HUES48 (cell line): ENCODE data around the gene GNLY.

Source experiments
- H3K27ac ChIP-seq: one replicate; pipeline ENCODE4 v1.7.0; 2013; ENCODE audit warnings: low read depth, low read length, inconsistent platforms
- H3K27me3 ChIP-seq: 2 replicates; pipeline ENCODE4 v1.6.1; 2013; ENCODE audit warnings: mild to moderate bottlenecking, low read length; ENCODE audit not compliant: control insufficient read depth, insufficient read depth
- H3K36me3 ChIP-seq: 2 replicates; pipeline ENCODE4 v1.6.1; 2013; ENCODE audit warnings: low read length; ENCODE audit not compliant: control insufficient read depth, insufficient read depth
- H3K4me1 ChIP-seq: 2 replicates; pipeline ENCODE4 v1.6.1; 2013; ENCODE audit warnings: mild to moderate bottlenecking, low read length; ENCODE audit not compliant: control insufficient read depth, insufficient read depth
- H3K4me3 ChIP-seq: 2 replicates; pipeline ENCODE4 v1.5.1; 2013; ENCODE audit warnings: mild to moderate bottlenecking, low read depth, low read length
- H3K9ac ChIP-seq: 2 replicates; pipeline ENCODE4 v1.6.1; 2013; ENCODE audit warnings: mild to moderate bottlenecking, low read depth, low read length, moderate library complexity
- H3K9me3 ChIP-seq: 2 replicates; pipeline ENCODE4 v1.6.1; 2013; ENCODE audit warnings: low read length; ENCODE audit not compliant: control insufficient read depth, insufficient read depth

Gene GNLY

GRCh38 chr2:85740193-85740592 is 46.0 kb downstream of the GNLY start:
- Histone ChIP-seq H3K4me1 (peaks cover 5% of the 10 kb centered on the region; the same call in 1 of the 2 replicates), H3K27ac (no peak overlapping the region), H3K27me3 (peaks cover 4% of the 10 kb centered on the region; the same call in 1 of the 2 replicates), H3K9ac (no peak overlapping the region), H3K9me3 (no peaks in the 10 kb centered on the region), H3K4me3 (no peak overlapping the region), H3K36me3 (no peaks in the 10 kb centered on the region)

- H3K9me3 ChIP-seq = no peaks in the 10 kb centered on the region
- H3K4me1 ChIP-seq = peaks cover 5% of the 10 kb centered on the region; the same call in 1 of the 2 replicates
- no peak overlapping the region for H3K9ac ChIP-seq
- H3K36me3 ChIP-seq = no peaks in the 10 kb centered on the region
- H3K27ac ChIP-seq = no peak overlapping the region
- peaks cover 2% of the 10 kb centered on the region for H3K27me3 ChIP-seq
- no peak overlapping the region for H3K4me3 ChIP-seq
These were observed 47.2 kb downstream of the GNLY start for GRCh38 chr2:85741211-85741832.

GRCh38 chr2:85741833-85742455 is 47.8 kb downstream of the GNLY start:
- Histone ChIP-seq H3K36me3 (no peaks in the 10 kb centered on the region), H3K9ac (no peak overlapping the region), H3K9me3 (no peaks in the 10 kb centered on the region), H3K4me1 (peaks cover 5% of the 10 kb centered on the region; the same call in 1 of the 2 replicates), H3K4me3 (no peak overlapping the region), H3K27ac (peak overlapping the region; percentile 34), H3K27me3 (peaks cover 5% of the 10 kb centered on the region)

- H3K27ac ChIP-seq = no peak overlapping the region
- peaks cover 9% of the 10 kb centered on the region for H3K27me3 ChIP-seq
These were observed 49.3 kb downstream of the GNLY start for GRCh38 chr2:85743304-85743978.

GRCh38 chr2:85744055-85744454 is 49.9 kb downstream of the GNLY start:
- Histone ChIP-seq H3K9ac (no peak overlapping the region), H3K9me3 (no peaks in the 10 kb centered on the region), H3K27me3 (peaks cover 9% of the 10 kb centered on the region), H3K4me3 (no peak overlapping the region), H3K27ac (no peak overlapping the region), H3K36me3 (no peaks in the 10 kb centered on the region), H3K4me1 (peaks cover 5% of the 10 kb centered on the region; the same call in 1 of the 2 replicates)

More at GRCh38 chr2:85743304-85743978, 49.3 kb downstream of the GNLY start:
- no peak overlapping the region for H3K4me3 ChIP-seq
- no peaks in the 10 kb centered on the region for H3K9me3 ChIP-seq
- H3K36me3 ChIP-seq = no peaks in the 10 kb centered on the region
- H3K4me1 ChIP-seq = peaks cover 5% of the 10 kb centered on the region; the same call in 1 of the 2 replicates
- H3K9ac ChIP-seq = no peak overlapping the region

GRCh38 chr2:85744741-85745601 is 50.8 kb downstream of the GNLY start:
- Histone ChIP-seq H3K9me3 (no peaks in the 10 kb centered on the region), H3K27me3 (peaks cover 9% of the 10 kb centered on the region), H3K4me1 (peaks cover 5% of the 10 kb centered on the region; the same call in 1 of the 2 replicates), H3K4me3 (no peak overlapping the region), H3K36me3 (no peaks in the 10 kb centered on the region), H3K27ac (no peak overlapping the region), H3K9ac (no peak overlapping the region)

GRCh38 chr2:85745619-85746018 is 51.5 kb downstream of the GNLY start:
- Histone ChIP-seq H3K9me3 (no peaks in the 10 kb centered on the region), H3K27me3 (peaks cover 10% of the 10 kb centered on the region), H3K4me1 (peaks cover 5% of the 10 kb centered on the region; the same call in 1 of the 2 replicates), H3K27ac (no peak overlapping the region), H3K4me3 (no peak overlapping the region), H3K9ac (no peak overlapping the region), H3K36me3 (no peaks in the 10 kb centered on the region)

GRCh38 chr2:85746321-85747004 is 52.3 kb downstream of the GNLY start:
- Histone ChIP-seq H3K4me3 (no peak overlapping the region), H3K27ac (no peak overlapping the region), H3K36me3 (no peaks in the 10 kb centered on the region), H3K9ac (no peak overlapping the region), H3K4me1 (peaks cover 5% of the 10 kb centered on the region; the same call in 1 of the 2 replicates), H3K27me3 (peaks cover 19% of the 10 kb centered on the region), H3K9me3 (no peaks in the 10 kb centered on the region)

- Histone ChIP-seq H3K4me3 (no peak overlapping the region), H3K36me3 (no peaks in the 10 kb centered on the region), H3K9me3 (no peaks in the 10 kb centered on the region), H3K4me1 (no peaks in the 10 kb centered on the region), H3K27me3 (peaks cover 28% of the 10 kb centered on the region), H3K9ac (no peak overlapping the region), H3K27ac (no peak overlapping the region)
These were observed 53.3 kb downstream of the GNLY start for GRCh38 chr2:85747441-85747840.

GRCh38 chr2:85748039-85748734 is 54.0 kb downstream of the GNLY start:
- no peak overlapping the region for H3K9ac ChIP-seq
- H3K4me1 ChIP-seq = no peaks in the 10 kb centered on the region; the same call in 1 of the 2 replicates

More at GRCh38 chr2:85748039-85748734, 54.0 kb downstream of the GNLY start:
- Histone ChIP-seq H3K4me3 (no peak overlapping the region), H3K27me3 (peaks cover 36% of the 10 kb centered on the region), H3K27ac (no peak overlapping the region), H3K36me3 (no peaks in the 10 kb centered on the region), H3K9me3 (no peaks in the 10 kb centered on the region)
